GM10248 (cell line): ENCODE results near the gene EIF3I.

ENCODE experiments used
- CTCF ChIA-PET: fragments of 300-600 bp; sonication (Branson Sonifier 250); formaldehyde crosslinking; extraction: SDS; loops from one replicate; lab custom pipeline; 2021; ENCODE audit warnings: antibody characterized with exemption; lab: Yijun Ruan, JAX
- POLR2A ChIA-PET: fragments of 350-650 bp; sonication (Branson Sonifier 250); formaldehyde crosslinking; extraction: SDS; loops from one replicate; lab custom pipeline; 2020; ENCODE audit warnings: antibody characterized with exemption; lab: Yijun Ruan, JAX
- DNase-seq: peaks from one replicate; pipeline ENCODE4 v3.0.0; 2012; ENCODE audit errors: extremely low spot score
- CTCF ChIP-seq: IDR thresholded peaks from 2 replicates; pipeline ENCODE4 v1.5.1; 2012; ENCODE audit warnings: mild to moderate bottlenecking, low read depth; ENCODE audit errors: extremely low read depth, missing control alignments, control extremely low read depth

The EIF3I gene

GRCh38 chr1:32275424-32275823, 53.2 kb downstream of the EIF3I start:
- TF ChIP-seq CTCF, result no peak
- ChIA-PET POLR2A (no interaction called here), CTCF (interaction anchor here (4.4 kb wide), 1 partner anchor 28 kb away, joined by 12 read pairs; no protein-coding TSS in a partner anchor)
- DNase-seq, result no peak

GRCh38 chr1:32276032-32276782, 54.0 kb downstream of the EIF3I start:
- TF ChIP-seq CTCF, result no peak
- DNase-seq, result no peak
- ChIA-PET POLR2A (interaction anchor here (0.6 to 1.6 kb wide), 2 partner anchors 52 to 60 kb away, joined by 3 to 5 read pairs; partner anchors contain the start of gene MARCKSL1), CTCF (interaction anchor here (1.1 to 4.4 kb wide), 4 partner anchors 28 to 60 kb away, joined by 3 to 12 read pairs (median 3); partner anchors contain the start of gene MARCKSL1)
